HG03159 (cell line): Measurements from ENCODE around the gene CECR2.
"Not testable (repeated sequence)": the region's sequence is repeated elsewhere in the genome, so short reads cannot be mapped to it uniquely, and the experiment has no call there.

Experiments used
- ATAC-seq: cut with Tn5 transposase; IDR thresholded peaks from one replicate; pipeline ENCODE4 v1.9.1; 2021; ENCODE audit warnings: mild to moderate bottlenecking, moderate library complexity; ENCODE audit not compliant: unreplicated experiment

CECR2 gene

GRCh38 chr22:17562906-17563870, 193.9 kb downstream of the CECR2 start, which contains the start of gene SLC25A18:
SLC25A18 (plus strand) TSS chr22:17563498; CDS start chr22:17579945, 16,447 bp downstream.
- no peak for ATAC-seq

- ATAC-seq, result no peak
Measured at GRCh38 chr22:17563936-17564391, 194.7 kb downstream of the CECR2 start.

- not testable (repeated sequence) for ATAC-seq
Measured at GRCh38 chr22:17566016-17566687, 196.9 kb downstream of the CECR2 start.

- no peak for ATAC-seq
Measured at GRCh38 chr22:17566776-17567175, 197.5 kb downstream of the CECR2 start.

GRCh38 chr22:17569971-17570511, 200.8 kb downstream of the CECR2 start:
- no peak for ATAC-seq

GRCh38 chr22:17570851-17571631, 201.8 kb downstream of the CECR2 start:
- ATAC-seq, result no peak

GRCh38 chr22:17575151-17575550, 205.9 kb downstream of the CECR2 start:
- ATAC-seq, result no peak

GRCh38 chr22:17575681-17576080, 206.4 kb downstream of the CECR2 start:
- no peak for ATAC-seq

- no peak for ATAC-seq
Measured at GRCh38 chr22:17576470-17576869, 207.2 kb downstream of the CECR2 start.

- ATAC-seq, result no peak
Measured at GRCh38 chr22:17578136-17578754, 209.0 kb downstream of the CECR2 start.

GRCh38 chr22:17579535-17579981, 210.3 kb downstream of the CECR2 start:
- no peak for ATAC-seq

GRCh38 chr22:17580441-17581031, 211.3 kb downstream of the CECR2 start:
- ATAC-seq, result no peak

GRCh38 chr22:17581056-17581455, 211.8 kb downstream of the CECR2 start:
- ATAC-seq, result no peak

GRCh38 chr22:17581631-17582030, 212.4 kb downstream of the CECR2 start:
- ATAC-seq, result no peak

- ATAC-seq, result no peak
Measured at GRCh38 chr22:17583151-17583550, 213.9 kb downstream of the CECR2 start.

GRCh38 chr22:17586831-17587440, 217.7 kb downstream of the CECR2 start:
- ATAC-seq, result no peak

- ATAC-seq, result no peak
Measured at GRCh38 chr22:17587629-17588028, 218.4 kb downstream of the CECR2 start.

GRCh38 chr22:17588606-17589005, 219.3 kb downstream of the CECR2 start:
- ATAC-seq, result no peak

GRCh38 chr22:17589810-17590375, 220.6 kb downstream of the CECR2 start:
- no peak for ATAC-seq
